Bronchial epithelial cell (primary cell): Measurements from ENCODE around the gene KCNJ18. TPM values are rescaled to one million over a fixed set of nuclear protein-coding genes. Genes with fewer than 3 reads are reported as not detected.

Source experiments
- DNase-seq: peaks from one replicate; pipeline ENCODE4 v3.0.0-alpha.2; 2010; ENCODE audit warnings: low read depth
- FAIRE-seq: peaks from 2 replicates; lab custom pipeline; 2011; peaks lifted over from hg19 to GRCh38; lab: Jason Lieb, UNC
- H3K27me3 ChIP-seq: 2 replicates; pipeline ENCODE4 v1.5.1; 2011; ENCODE audit warnings: low read length; ENCODE audit not compliant: control insufficient read depth, insufficient read depth
- H3K36me3 ChIP-seq: 2 replicates; pipeline ENCODE4 v1.5.1; 2011; ENCODE audit warnings: low read length; ENCODE audit not compliant: control insufficient read depth, insufficient read depth
- H3K4me3 ChIP-seq: 2 replicates; pipeline ENCODE4 v1.5.1; 2011; ENCODE audit warnings: mild to moderate bottlenecking, low read depth, low read length, control low read depth
- CTCF ChIP-seq: IDR thresholded peaks from 2 replicates; pipeline ENCODE4 v1.5.1; 2011; ENCODE audit warnings: mild to moderate bottlenecking, moderate library complexity, low read length, control low read depth, inconsistent platforms; ENCODE audit not compliant: insufficient read depth, severe bottlenecking
- total RNA-seq: library from RNA; depleted of rRNA; stranded (reverse); fragments of >200 nt; gene quantifications from 2 replicates; pipeline ENCODE4 v1.2.1, GENCODE V29; 2014

KCNJ18 gene
- total RNA-seq, 1 donor from 2014 or later = not detected

- DNase-seq = no peak
- FAIRE-seq = no peak
Observed at GRCh38 chr17:21676281-21677111, 15.8 kb upstream of the KCNJ18 start.

DNA sequence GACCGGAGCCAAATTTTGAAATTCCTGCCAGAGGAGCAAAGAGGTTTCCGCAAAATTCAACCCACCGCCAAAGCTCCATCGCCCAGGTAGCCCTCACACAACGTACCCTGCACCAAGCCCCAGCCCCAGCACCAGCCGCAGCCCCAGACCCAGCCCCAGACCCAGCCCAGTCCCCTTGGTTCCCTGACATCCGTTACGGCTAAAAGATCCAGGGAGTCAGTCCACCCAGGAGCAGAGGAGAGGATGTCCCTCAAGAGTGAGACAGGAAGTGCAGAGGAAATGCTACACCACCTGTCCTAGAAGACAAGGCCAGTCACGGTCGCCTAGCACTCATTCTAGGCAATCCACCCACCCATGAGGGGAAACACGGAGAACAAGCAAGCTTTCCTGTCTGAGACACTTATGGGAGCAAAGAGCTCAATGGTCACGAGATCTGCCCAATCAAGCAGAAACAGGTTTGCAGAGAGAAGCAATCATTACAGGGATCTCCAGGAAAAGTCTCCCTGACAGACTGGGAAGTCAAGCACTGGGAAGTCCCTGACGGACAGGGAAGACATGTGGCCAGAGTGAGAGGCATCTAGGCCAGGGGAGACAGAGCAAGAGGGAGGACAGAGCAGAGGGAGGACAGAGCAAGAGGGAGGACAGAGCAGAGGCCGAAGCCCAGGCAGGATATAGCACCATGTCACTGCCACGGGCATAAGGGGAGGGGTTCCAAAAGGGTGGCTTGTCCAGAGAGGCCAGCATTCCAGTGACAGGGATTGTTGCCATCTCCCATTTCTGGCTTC is 15.0 kb upstream of the KCNJ18 start:
- FAIRE-seq (no peak), DNase-seq (no peak)
- Histone ChIP-seq H3K27me3 (no peaks in the 10 kb centered on the region), H3K4me3 (no peak overlapping the region), H3K36me3 (no peaks in the 10 kb centered on the region)
- no peak for TF ChIP-seq CTCF

More at GRCh38 chr17:21676281-21677111, 15.8 kb upstream of the KCNJ18 start:
- Histone ChIP-seq H3K36me3 (no peaks in the 10 kb centered on the region), H3K4me3 (no peak overlapping the region), H3K27me3 (no peaks in the 10 kb centered on the region)
- no peak for TF ChIP-seq CTCF

- H3K4me3 ChIP-seq = no peak overlapping the region
- no peak for DNase-seq
- H3K36me3 ChIP-seq = no peaks in the 10 kb centered on the region
- FAIRE-seq = no peak
- no peaks in the 10 kb centered on the region for H3K27me3 ChIP-seq
- TF ChIP-seq CTCF = no peak
Observed at GRCh38 chr17:21677911-21678310, 14.4 kb upstream of the KCNJ18 start.

DNA sequence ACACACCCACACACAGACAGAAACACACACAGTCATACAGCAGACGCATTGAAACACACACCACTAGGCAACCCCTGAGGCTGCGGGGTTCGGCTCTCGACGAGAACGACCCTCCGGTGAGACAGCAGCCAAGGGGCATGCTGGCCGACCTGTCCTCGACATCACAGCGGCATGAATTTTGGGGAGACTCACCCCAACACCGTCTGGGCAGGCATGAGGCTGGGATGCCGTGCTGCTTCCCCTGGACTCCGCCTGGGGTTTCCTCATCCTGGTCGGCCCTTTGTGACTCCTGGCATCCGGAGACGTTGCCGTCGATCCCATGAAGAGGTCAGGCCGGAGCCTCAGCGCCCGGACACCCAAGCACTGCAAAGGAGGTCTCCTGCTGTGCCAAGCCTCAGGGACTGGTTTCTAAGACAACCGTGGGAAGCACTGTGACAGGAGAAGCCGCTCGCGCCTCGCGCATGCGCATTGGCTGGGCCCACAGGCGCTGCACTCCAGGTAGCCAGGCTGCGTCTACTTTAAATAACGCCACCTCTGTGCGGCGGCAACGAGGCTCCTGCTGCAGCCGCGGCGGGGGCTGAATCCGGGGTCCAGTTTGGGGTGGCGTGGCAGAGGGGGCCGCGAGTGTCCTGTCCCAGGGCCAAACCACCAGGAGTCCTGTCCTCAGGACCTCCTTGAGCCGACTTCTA is 13.8 kb upstream of the KCNJ18 start:
- no peak overlapping the region for H3K4me3 ChIP-seq
- DNase-seq (no peak), FAIRE-seq (no peak)
- no peaks in the 10 kb centered on the region for H3K27me3 ChIP-seq
- no peaks in the 10 kb centered on the region for H3K36me3 ChIP-seq
- no peak for TF ChIP-seq CTCF

DNA sequence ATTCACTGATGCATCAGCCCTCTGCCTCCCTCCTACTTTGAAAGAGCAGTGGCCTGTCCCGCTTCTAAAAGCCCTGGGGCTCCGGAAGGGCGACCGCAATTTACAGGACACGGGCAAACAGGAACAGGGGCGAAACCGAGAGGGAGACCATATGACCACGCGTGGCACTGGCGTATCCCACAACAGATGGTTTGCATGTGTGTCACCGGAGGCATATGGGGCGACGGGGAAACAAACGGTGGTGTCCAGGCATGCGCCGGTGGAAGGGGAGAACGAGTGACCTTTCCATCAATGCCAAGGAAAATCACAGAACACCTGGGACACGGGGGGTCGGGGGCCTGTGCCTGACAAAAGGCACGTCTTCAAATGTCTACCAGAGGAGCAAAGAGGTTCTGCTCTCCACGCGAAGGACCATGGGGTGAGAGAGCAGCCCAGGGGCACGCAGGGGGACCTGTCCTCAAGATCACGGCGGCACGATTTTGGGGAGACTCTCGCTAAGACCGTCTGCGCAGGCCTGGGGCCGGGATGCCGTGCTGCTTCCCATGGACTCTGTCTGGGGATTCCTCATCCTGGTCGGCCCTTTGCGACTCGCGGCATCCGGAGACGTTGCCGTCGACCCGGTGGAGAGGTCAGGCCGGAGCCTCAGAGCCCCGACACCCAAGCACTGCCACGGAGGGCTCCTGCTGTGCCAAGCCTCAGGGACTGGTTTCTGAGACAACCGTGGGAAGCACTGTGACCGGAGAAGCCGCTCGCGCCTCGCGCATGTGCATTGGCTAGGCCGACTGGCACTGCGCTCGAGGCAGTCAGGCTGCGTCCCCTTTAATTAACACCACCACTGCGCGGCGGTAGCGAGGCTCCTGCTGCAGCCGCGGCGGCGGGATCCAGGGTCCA is 12.8 kb upstream of the KCNJ18 start:
- FAIRE-seq (no peak), DNase-seq (no peak)
- no peak for TF ChIP-seq CTCF
- H3K27me3 ChIP-seq = no peaks in the 10 kb centered on the region
- no peak overlapping the region for H3K4me3 ChIP-seq
- no peaks in the 10 kb centered on the region for H3K36me3 ChIP-seq
